Measurements from ENCODE around the gene USP24. TPM values are rescaled to one million over a fixed set of nuclear protein-coding genes. Genes with fewer than 3 reads are reported as not detected.

Gene USP24
- total and polyA plus RNA-seq, 11 donors = 13.9 to 53.7 (median 35.4) TPM

DNA sequence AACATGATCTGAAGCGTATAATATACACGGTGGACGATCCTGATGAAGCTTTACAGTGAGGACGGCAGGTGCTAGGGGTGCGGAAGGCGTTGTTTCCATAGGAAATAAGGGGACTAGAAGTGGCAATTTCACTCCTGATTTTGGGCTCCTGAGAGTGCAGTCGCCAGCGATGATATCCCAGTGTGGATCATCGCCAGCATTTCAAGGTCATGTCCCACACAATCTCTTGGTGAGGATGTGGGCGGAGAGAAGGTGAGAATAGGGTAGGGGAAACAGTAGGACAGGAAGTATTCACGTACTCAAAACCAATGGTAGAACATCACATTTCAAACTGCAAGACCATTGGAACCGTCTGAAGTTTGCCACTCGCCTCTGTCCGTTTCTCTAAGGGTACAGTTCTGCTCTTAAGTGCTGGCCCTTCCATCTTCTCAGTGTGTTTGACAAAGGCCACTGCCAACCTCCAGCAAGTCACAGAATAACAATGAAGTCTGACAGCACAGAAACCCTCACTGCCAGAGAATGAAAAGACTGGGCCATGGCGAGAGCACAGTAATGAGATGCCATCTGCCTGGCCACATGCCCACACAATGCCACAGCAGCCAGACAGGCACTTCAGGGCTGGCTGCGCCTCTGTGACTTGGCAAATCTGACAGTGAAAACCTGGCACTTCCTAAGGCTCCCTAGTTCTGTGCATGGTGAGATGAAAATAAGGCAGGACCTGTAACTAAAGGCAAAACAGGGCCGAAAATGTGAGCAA is 148.0 kb downstream of the USP24 start:
- Histone ChIP-seq H3K4me3 (no peak overlapping the region), H3K27ac (peak overlapping the region; percentile 2 to 93 (median 74)), H3K27me3 (no peaks in the 10 kb centered on the region), H3K4me1 (peaks cover 0 to 53% (median 23%) of the 10 kb centered on the region in 12 donors), H3K9me3 (no peaks in the 10 kb centered on the region), H3K36me3 (peaks cover 0 to 62% (median 49%) of the 10 kb centered on the region in 9 donors)
- ATAC-seq = peak; percentile 67 to 81 (median 73)
- no peak for TF ChIP-seq POLR2A (IDR thresholded peaks at IDR 0.05)
- no peak for TF ChIP-seq CTCF (IDR thresholded peaks at IDR 0.05)
- peak; percentile 79 to 90 (median 83) for DNase-seq
- WGBS, 4 donors = 58 to 71% (median 62%) methylated on average over 17 of the region's 17 CpGs
- intact Hi-C loops (cut with DNase I) = no loop called here

GRCh38 chr1:55065648-55066047 is 149.5 kb downstream of the USP24 start:
- 74 to 76% (median 75%) methylated on average over 4 of the region's 4 CpGs for WGBS, 4 donors
- Histone ChIP-seq H3K36me3 (peaks cover 0 to 46% (median 34%) of the 10 kb centered on the region in 9 donors), H3K27me3 (no peaks in the 10 kb centered on the region), H3K4me3 (no peak overlapping the region), H3K27ac (peak overlapping the region in 10 of 12 donors; percentile 19 to 93 (median 64)), H3K4me1 (peaks cover 0 to 46% (median 23%) of the 10 kb centered on the region in 12 donors), H3K9me3 (no peaks in the 10 kb centered on the region)
- TF ChIP-seq CTCF (IDR thresholded peaks at IDR 0.05) = no peak
- intact Hi-C loops (cut with DNase I) = no loop called here
- DNase-seq (no peak), ATAC-seq (no peak)

- H3K36me3 ChIP-seq = peaks cover 0 to 38% (median 27%) of the 10 kb centered on the region in 9 donors
- no peaks in the 10 kb centered on the region for H3K27me3 ChIP-seq
- peak in 4 of 5 donors; percentile 60 to 78 (median 71) for DNase-seq
- H3K9me3 ChIP-seq = no peaks in the 10 kb centered on the region
- intact Hi-C loops (cut with DNase I) = no loop called here
- peaks cover 0 to 42% (median 22%) of the 10 kb centered on the region in 12 donors for H3K4me1 ChIP-seq
- WGBS, 4 donors = 26 to 45% (median 31%) methylated on average over 2 of the region's 2 CpGs
- no peak overlapping the region for H3K4me3 ChIP-seq
- ATAC-seq = peak; percentile 45 to 76 (median 60)
- no peak for TF ChIP-seq POLR2A (IDR thresholded peaks at IDR 0.05)
- no peak for TF ChIP-seq CTCF (IDR thresholded peaks at IDR 0.05)
- peak overlapping the region in 11 of 12 donors; percentile 19 to 93 (median 59) for H3K27ac ChIP-seq
Measured at GRCh38 chr1:55064861-55065263, 150.3 kb downstream of the USP24 start.

DNA sequence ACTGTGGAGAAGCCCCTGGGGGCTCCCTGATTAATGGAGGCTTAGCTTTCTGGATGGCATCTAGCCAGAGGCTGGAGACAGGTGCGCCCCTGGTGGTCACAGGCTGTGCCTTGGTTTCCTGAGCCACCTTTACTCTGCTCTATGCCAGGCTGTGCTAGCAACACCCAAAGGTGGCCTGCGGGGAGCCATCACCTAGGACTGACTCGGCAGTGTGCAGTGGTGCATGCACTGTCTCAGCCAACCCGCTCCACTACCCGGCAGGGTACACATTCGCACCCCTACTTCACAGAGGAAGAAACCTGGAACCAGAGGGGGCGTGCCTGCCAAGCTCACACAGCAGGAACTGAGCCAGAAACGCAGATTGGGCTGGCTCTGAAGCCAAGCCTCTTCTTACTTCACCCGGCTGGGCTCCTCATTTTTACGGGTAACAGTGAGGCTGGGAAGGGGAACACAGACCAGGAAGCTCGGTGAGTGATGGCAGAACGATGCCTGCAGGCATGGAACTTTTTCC is 151.0 kb downstream of the USP24 start:
- Histone ChIP-seq H3K36me3 (peaks cover 0 to 31% (median 23%) of the 10 kb centered on the region in 9 donors), H3K27ac (peak overlapping the region in 10 of 12 donors; percentile 19 to 93 (median 60)), H3K9me3 (no peaks in the 10 kb centered on the region), H3K27me3 (no peaks in the 10 kb centered on the region), H3K4me3 (no peak overlapping the region), H3K4me1 (peaks cover 0 to 42% (median 22%) of the 10 kb centered on the region in 12 donors)
- WGBS, 4 donors = 32 to 52% (median 37%) methylated on average over 11 to 12 of the region's 12 CpGs
- ATAC-seq (peak in 3 of 4 donors; percentile 3 to 21 (median 18)), DNase-seq (peak in 1 of 5 donors; percentile 55)
- intact Hi-C loops (cut with DNase I) = no loop called here
- TF ChIP-seq CTCF (IDR thresholded peaks at IDR 0.05) (peak in 1 of 12 donors; percentile 8), POLR2A (IDR thresholded peaks at IDR 0.05) (no peak)
